Hepatocyte (in vitro differentiated cells): ENCODE data around the gene AOAH. TPM values are rescaled to one million over a fixed set of nuclear protein-coding genes. Genes with fewer than 3 reads are reported as not detected.

Source experiments
- DNase-seq: peaks from one replicate; pipeline ENCODE4 v3.0.0-alpha.2; 2016; ENCODE audit warnings: low spot score
- H2AFZ ChIP-seq: fragments of 200-600 bp; sonication (generic); 2 replicates; pipeline ENCODE4 v1.6.0; 2016; ENCODE audit warnings: antibody characterized with exemption, mild to moderate bottlenecking
- H3K27ac ChIP-seq: fragments of 200-600 bp; sonication (generic); 2 replicates; pipeline ENCODE4 v1.5.1; 2016; ENCODE audit warnings: mild to moderate bottlenecking
- H3K27me3 ChIP-seq: fragments of 200-600 bp; sonication (generic); 2 replicates; pipeline ENCODE4 v1.6.1; 2016
- H3K36me3 ChIP-seq: fragments of 200-600 bp; sonication (generic); replicated peaks from 2 replicates; pipeline ENCODE4 v1.5.1; 2016; ENCODE audit warnings: low read depth; ENCODE audit not compliant: insufficient read depth
- H3K4me1 ChIP-seq: fragments of 200-600 bp; sonication (generic); 2 replicates; pipeline ENCODE4 v1.5.1; 2016; ENCODE audit warnings: mild to moderate bottlenecking, moderate library complexity; ENCODE audit not compliant: insufficient read depth
- H3K4me2 ChIP-seq: fragments of 200-600 bp; sonication (generic); 2 replicates; pipeline ENCODE4 v1.6.0; 2016
- H3K4me3 ChIP-seq: fragments of 200-600 bp; sonication (generic); 2 replicates; pipeline ENCODE4 v1.5.1; 2016; ENCODE audit warnings: mild to moderate bottlenecking
- H3K79me2 ChIP-seq: fragments of 200-600 bp; sonication (generic); 2 replicates; pipeline ENCODE4 v1.6.0; 2017; ENCODE audit warnings: mild to moderate bottlenecking
- H3K9me2 ChIP-seq: fragments of 200-600 bp; sonication (generic); replicated peaks from 2 replicates; pipeline ENCODE4 v1.6.0; 2017; ENCODE audit warnings: mild to moderate bottlenecking; ENCODE audit not compliant: insufficient read depth
- H3K9me3 ChIP-seq: fragments of 200-600 bp; sonication (generic); 2 replicates; pipeline ENCODE4 v1.5.1; 2016; ENCODE audit warnings: low read depth, mild to moderate bottlenecking
- H4K20me1 ChIP-seq: fragments of 200-600 bp; sonication (generic); 2 replicates; pipeline ENCODE4 v1.6.0; 2016; ENCODE audit warnings: mild to moderate bottlenecking; ENCODE audit not compliant: insufficient read depth, poor library complexity, severe bottlenecking
- EZH2 ChIP-seq: fragments of 200-600 bp; sonication (generic); IDR thresholded peaks from 2 replicates; pipeline ENCODE4 v1.6.1; 2016; ENCODE audit warnings: antibody characterized with exemption, mild to moderate bottlenecking, borderline replicate concordance
- EZH2phosphoT487 ChIP-seq: fragments of 200-600 bp; sonication (generic); IDR thresholded peaks from one replicate; pipeline ENCODE4 v1.6.1; 2018; ENCODE audit warnings: antibody characterized with exemption, mild to moderate bottlenecking, low read depth, moderate library complexity; ENCODE audit not compliant: unreplicated experiment, severe bottlenecking
- whole genome bisulfite sequencing: methylation state at CpG from one replicate; pipeline ENCODE4 v1.1.6; 2016; ENCODE audit warnings: low lambda C conversion rate; ENCODE audit errors: missing lambda C conversion rate; 5-methylcytosine and 5-hydroxymethylcytosine counted together
- polyA plus RNA-seq: library from polyadenylated mRNA; unstranded; fragments of >200 nt; fragmentation: Nextera tagmentation; extraction: Ambion mirVana; gene quantifications from 2 replicates; pipeline ENCODE4 v1.2.1, GENCODE V29; 2016
- total RNA-seq: library from RNA; depleted of rRNA; stranded (reverse); fragments of >200 nt; gene quantifications from 2 replicates; pipeline ENCODE4 v1.2.3, GENCODE V29; 2014
- TF ChIP-seq, protein P1 (sequence below): fragments of 200-600 bp; sonication (generic); IDR thresholded peaks from 2 replicates; pipeline ENCODE4 v1.5.1; 2016; ENCODE audit warnings: antibody characterized with exemption, mild to moderate bottlenecking; ENCODE audit not compliant: poor library complexity

Gene AOAH
- total and polyA plus RNA-seq, 2 experiments from 2014 or later, result 2.4 to 3.9 TPM

- peaks cover 4% of the 10 kb centered on the region for H3K4me1 ChIP-seq
- no peaks in the 10 kb centered on the region for H4K20me1 ChIP-seq
- no peaks in the 10 kb centered on the region for H3K9me3 ChIP-seq
- H3K4me2 ChIP-seq, result no peak overlapping the region
- no peaks in the 10 kb centered on the region for H3K9me2 ChIP-seq
- TF ChIP-seq, protein P1, sequence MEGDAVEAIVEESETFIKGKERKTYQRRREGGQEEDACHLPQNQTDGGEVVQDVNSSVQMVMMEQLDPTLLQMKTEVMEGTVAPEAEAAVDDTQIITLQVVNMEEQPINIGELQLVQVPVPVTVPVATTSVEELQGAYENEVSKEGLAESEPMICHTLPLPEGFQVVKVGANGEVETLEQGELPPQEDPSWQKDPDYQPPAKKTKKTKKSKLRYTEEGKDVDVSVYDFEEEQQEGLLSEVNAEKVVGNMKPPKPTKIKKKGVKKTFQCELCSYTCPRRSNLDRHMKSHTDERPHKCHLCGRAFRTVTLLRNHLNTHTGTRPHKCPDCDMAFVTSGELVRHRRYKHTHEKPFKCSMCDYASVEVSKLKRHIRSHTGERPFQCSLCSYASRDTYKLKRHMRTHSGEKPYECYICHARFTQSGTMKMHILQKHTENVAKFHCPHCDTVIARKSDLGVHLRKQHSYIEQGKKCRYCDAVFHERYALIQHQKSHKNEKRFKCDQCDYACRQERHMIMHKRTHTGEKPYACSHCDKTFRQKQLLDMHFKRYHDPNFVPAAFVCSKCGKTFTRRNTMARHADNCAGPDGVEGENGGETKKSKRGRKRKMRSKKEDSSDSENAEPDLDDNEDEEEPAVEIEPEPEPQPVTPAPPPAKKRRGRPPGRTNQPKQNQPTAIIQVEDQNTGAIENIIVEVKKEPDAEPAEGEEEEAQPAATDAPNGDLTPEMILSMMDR, result no peak
- no peak for TF ChIP-seq EZH2phosphoT487
- TF ChIP-seq EZH2, result no peak
- H3K27ac ChIP-seq, result no peak overlapping the region
- 88% methylated on average over 5 of the region's 5 CpGs for WGBS
- H3K79me2 ChIP-seq, result no peaks in the 10 kb centered on the region
- no peaks in the 10 kb centered on the region for H3K27me3 ChIP-seq
- DNase-seq, result no peak
- no peak overlapping the region for H2AFZ ChIP-seq
- no peak overlapping the region for H3K4me3 ChIP-seq
- H3K36me3 ChIP-seq, result no peaks in the 10 kb centered on the region
Observed at GRCh38 chr7:36764929-36765328, 40.6 kb upstream of the AOAH start.

DNA sequence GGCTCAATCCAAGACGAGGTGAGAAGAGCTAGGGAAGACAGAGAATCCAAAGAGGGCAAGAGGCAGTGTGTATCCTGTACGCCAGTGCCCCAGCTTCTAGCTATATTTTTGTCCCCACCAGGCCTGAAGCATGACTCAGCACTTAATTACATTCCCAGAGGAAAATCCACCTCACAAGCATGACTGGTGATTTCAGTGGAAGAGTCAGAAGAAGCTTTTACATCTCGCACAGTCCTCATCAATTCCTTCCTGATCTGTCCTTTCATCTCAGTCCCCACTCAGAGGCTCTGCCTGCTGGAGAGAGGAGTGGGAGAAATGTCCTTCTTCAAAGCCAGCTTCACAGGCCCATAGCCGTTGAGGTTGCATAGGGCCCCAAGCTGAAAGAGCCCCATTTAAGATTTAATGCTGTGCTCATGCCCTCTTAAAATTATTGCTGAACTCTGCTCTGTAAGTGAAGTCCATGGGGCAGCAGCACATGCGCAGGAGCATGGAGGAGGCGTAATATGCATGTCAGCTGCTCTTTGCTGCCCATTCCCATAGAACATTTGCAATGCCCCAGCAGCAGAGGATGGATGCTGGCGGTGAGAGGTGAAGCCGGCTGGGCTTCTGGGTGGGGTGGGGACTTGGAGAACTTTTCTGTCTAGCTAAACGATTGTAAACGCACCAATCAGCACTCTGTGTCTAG, 39.0 kb upstream of the AOAH start:
- H2AFZ ChIP-seq, result no peak overlapping the region
- 88% methylated on average over 10 of the region's 10 CpGs for WGBS
- H3K27me3 ChIP-seq, result no peaks in the 10 kb centered on the region
- peaks cover 4% of the 10 kb centered on the region for H3K4me1 ChIP-seq
- TF ChIP-seq EZH2 (no peak), EZH2phosphoT487 (no peak)
- TF ChIP-seq, protein P1, result no peak
- no peaks in the 10 kb centered on the region for H4K20me1 ChIP-seq
- no peak overlapping the region for H3K27ac ChIP-seq
- no peaks in the 10 kb centered on the region for H3K9me2 ChIP-seq
- no peak for DNase-seq
- no peaks in the 10 kb centered on the region for H3K9me3 ChIP-seq
- H3K4me3 ChIP-seq, result no peak overlapping the region
- H3K79me2 ChIP-seq, result no peaks in the 10 kb centered on the region
- H3K4me2 ChIP-seq, result no peak overlapping the region
- H3K36me3 ChIP-seq, result no peaks in the 10 kb centered on the region

DNA sequence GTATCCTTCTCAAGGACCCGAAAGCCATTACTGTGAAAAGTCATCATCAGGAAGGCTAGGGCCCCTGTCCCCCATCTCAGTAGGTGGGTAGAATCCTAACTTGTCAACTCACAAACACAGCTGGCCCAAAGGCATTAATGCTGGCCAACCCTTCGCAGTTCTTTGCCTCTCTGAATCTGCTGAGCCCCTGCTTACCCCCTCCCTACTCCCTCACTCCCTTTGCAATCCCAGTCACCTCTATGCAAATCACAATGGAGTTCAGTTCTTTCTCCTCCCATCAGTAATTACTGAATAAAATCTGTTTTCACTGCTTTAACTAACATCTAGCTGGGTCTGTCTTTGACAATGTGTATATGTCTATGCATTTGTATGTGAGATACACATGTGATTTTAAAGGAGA, 38.1 kb upstream of the AOAH start:
- Histone ChIP-seq H2AFZ (no peak overlapping the region), H3K27ac (no peak overlapping the region)

More for the DNA sequence above, 38.1 kb upstream of the AOAH start:
- Histone ChIP-seq H3K36me3 (no peaks in the 10 kb centered on the region), H3K4me3 (no peak overlapping the region), H3K4me2 (no peak overlapping the region), H3K9me3 (no peaks in the 10 kb centered on the region), H4K20me1 (no peaks in the 10 kb centered on the region), H3K4me1 (peaks cover 4% of the 10 kb centered on the region), H3K79me2 (no peaks in the 10 kb centered on the region), H3K27me3 (no peaks in the 10 kb centered on the region), H3K9me2 (no peaks in the 10 kb centered on the region)
- DNase-seq, result no peak
- 97% methylated on average over 2 of the region's 2 CpGs for WGBS
- TF ChIP-seq EZH2phosphoT487, result no peak
- TF ChIP-seq, protein P1, result no peak
- TF ChIP-seq EZH2, result no peak
